Stimulated activated CD4-positive, alpha-beta T cell treated with anti-CD3 and anti-CD28 coated beads, Interleukin-12 subunit alpha, Interleukin-12 subunit beta, amount 100 ng/mL, for 48 hours (primary cell): ENCODE results near the gene LRRC74B.
"Not testable (repeated sequence)": the region's sequence is repeated elsewhere in the genome, so short reads cannot be mapped to it uniquely, and the experiment has no call there.

ENCODE experiments used
- DNase-seq, 3 donors: peaks; one replicate each; pipeline ENCODE4 v3.0.0-alpha.2; 2020; ENCODE audit warnings: low read depth in 2 of 3, low spot score in 1 of 3

The LRRC74B gene

DNA sequence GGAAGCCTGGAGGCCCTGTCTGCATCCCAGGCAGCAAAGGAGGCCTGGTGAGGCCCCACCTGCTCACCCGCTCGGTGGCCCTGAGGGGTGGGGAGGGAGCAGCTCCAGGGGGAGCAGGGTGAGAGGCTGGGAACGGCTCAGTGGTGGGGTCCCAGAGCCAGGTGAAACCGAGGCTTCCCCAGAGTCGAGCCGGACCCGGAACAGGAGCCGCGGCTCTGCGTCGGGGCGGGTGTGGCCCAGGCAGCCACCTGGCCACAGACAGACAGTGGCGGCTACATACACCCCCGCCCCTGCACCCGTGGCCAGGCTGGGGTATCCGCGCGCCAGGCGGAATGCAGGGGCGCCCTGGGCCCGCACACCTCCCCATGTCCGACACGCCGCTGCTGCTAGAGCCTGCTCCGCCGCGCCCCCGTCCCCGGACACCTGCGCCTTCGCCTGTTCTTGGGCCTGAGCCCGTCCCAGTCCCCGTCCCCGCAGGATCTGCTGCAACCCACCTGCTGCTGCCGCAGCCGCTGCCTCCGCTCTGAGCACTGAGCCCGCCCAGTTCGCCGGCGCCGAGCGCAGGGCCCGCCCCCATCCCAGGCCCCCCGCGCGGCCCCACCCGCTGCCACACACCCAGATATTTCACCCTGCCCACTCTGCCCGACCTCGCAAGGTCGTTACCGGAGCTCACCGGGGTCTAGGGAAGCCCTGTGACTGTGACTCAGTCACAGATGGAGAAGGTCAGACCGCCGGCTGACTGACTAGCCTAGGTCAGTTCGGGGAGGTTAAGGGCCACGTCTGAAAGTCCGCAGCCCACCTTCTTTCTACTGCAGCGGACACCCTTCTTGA, 13.5 kb upstream of the LRRC74B start, which contains the start of gene SLC7A4:
Gene SLC7A4, minus strand, starts transcription at position 525 of the 831 bp plus-strand sequence. CDS start 749 bp downstream, outside the sequence.
- no peak for DNase-seq

DNA sequence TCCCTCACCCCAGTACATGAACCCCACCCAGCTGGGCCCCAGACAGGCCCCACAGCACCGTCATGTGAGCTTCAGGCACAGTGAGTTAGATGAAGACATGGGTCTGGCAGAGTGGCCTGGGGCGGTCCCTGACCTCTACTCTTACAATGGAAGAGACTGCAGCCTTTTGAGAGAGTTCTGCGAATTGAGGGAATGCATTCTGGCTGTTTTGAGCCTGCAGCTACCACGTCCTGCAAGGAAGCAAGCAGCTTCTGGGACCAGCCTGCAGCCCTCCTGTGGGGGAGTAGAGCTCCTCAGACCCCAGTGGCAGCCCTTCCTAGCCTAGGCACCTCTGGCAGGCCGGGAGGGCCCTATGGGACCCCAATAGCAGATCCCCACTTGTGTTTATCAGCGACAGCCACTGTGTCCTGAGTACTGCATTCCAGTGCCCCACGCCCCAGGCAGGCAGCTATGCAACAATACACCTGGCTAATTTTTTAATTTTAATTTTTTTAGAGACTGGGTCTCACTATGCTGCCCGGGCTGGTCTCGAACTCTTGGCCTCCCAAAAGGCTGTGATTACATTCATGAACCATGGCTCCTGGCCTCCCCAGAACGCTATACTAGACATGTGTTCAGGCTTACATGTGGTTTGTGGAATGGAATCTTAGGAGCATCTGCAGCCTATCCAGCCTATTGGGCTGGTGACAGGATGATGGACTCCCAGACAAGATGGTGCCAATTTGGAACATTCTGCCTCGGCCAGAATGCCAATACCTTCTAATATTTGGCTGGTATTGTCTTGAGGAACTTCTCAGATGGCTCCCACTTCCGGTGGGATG, 12.7 kb upstream of the LRRC74B start:
- DNase-seq, result no peak

GRCh38 chr22:21033895-21034294, 11.9 kb upstream of the LRRC74B start:
- no peak for DNase-seq

DNA sequence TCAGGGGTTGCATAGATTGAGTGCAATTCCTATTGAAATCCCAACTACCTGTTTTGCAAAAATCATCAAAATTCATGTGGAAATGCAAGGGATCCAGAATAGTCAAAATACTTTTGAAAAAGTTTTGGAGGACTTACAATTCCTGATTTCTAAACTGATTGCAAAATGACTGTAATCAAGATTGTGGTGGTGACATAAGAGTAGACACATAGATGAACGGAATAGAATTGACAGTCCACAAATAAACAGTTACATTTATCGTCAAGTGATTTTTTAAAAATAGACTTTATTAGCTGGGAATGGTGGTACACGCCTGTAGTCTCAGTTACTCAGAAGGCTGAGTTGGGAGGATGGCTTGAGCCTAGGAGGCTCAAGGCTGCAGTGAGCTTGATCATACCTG, 10.8 kb upstream of the LRRC74B start:
- DNase-seq, result no peak

- no peak for DNase-seq
These were observed 7.3 kb upstream of the LRRC74B start for GRCh38 chr22:21038405-21038804.

- not testable (repeated sequence) for DNase-seq
These were observed 6.6 kb upstream of the LRRC74B start for GRCh38 chr22:21039158-21039557.

- DNase-seq, result no peak
These were observed 3.8 kb upstream of the LRRC74B start for GRCh38 chr22:21041937-21042336.

DNA sequence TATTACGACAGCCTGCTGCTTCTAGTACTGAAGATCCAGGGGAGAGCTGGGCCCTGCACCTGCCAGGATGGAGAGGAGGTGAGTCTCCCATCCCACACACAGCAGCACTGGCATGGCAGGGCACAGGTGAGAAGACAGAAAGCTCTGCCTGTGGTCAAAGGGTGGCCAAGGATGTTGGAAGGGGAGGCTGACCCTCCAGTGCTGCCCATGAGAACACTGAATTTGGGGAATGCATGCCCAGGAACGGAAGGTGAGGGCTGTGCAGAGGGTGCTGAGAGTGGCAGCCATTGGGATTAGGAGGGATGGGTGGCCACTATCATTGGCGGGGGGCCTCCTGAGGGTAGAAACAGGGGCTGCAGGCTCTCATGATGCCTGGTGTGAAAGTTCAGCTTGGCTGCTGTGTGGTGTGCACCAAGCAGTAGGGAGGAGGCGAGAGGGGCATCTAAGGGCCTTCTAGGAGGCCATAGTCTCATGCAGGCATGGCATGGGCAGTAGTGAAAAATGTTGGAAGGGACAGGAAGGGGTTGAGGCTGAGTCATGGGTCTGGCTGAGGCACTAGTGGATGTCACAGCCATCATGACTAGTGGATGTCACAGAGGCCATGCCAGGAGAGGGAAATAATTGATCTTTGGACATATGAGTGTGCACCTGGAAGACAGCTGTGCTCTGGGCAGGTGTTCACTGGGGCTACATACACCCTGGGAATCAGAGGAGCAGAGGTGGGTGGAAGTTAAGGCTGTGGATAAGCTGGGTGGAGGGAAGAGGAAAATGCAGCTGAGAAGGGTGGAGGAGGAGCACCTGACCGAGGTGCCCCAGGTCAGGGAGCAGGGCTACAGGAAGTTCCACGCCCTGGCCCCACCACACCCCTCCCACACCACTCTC, 2.5 kb upstream of the LRRC74B start:
- DNase-seq, result no peak

- DNase-seq, result no peak
These were observed 1.7 kb upstream of the LRRC74B start for GRCh38 chr22:21043860-21044535.

DNA sequence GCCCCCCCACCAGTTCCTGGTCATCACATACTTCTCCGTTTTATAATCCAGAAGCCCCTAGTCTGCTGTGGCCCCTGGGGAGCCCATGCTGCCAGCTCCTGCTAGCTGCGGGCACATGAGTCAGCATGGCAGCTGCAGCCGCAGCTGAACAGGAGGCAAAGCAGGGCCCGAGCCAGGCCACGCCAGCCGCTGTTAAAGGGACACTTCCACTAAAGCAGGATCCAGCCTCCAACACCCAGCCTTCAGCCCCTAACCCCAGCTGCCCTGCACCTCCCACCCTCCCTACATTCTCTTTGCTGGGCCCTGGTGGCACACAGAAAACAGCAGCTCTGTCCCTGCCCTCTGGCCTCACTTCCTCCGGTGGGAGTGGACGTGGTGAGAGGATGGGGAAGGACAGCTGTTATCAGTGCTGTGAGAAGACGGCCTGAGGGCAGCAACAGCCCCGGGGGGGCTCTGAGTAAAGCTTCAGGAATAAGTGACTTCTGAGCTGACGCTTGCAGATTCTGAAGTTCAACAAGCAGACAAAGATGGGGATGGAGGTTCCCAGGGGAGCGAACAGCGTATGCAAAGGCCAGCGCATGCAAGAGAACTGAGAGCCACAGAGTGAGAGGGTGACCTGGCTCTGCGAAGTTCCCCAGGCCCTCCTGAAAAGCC, 688 bp upstream of the LRRC74B start:
- DNase-seq, result no peak

DNA sequence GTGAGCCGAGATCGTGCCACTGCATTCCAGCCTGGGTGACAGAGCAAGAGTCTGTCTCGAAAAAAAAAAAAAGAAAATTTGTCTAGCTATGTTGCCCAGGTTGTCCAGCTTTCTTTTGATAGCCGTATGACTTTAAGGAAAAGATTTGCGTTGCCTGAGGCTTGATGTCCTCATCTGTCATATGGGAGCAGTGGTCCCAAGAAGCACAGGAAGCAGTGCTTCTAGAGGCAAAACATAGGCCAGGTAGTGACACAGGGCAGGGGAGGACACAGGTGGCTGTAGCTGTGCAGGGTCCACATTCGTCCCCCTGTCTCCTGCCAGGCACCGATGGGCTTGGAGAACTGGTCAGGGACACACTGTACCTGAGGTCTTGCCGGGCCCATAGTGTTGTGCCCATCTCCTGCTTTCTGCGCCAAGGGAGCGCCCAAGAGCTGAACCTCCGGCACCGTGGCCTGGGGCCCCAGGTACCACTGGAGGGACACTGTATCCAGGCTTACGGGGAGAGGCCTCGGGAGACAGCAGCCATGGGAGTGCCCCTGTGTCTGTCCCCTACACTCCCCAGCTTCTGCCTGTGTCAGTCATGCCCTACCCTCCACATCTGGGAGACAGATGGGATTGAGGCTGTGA, 1.4 kb downstream of the LRRC74B start:
- DNase-seq, result no peak

- DNase-seq, result no peak
These were observed 2.0 kb downstream of the LRRC74B start for GRCh38 chr22:21047730-21048129.

DNA sequence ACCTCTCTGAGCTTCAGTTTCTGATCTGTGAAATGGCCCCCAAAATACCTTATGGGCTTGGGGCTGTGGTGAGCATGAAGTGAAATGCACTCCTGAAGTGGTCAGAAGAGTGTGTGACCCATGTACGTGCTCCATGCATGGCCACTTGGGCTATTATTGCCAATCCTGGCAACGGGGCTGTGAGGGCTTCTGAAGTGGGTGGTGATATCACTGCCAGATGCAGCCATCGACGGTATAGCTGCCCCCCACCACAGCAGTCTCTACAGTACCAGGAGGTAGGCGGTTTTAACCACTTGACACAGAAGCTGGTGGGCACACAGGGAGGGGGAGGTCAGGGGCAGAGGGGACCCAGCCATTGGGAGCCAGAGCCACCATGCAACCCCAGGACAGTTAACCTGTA, 2.7 kb downstream of the LRRC74B start:
- not testable (repeated sequence) for DNase-seq

DNA sequence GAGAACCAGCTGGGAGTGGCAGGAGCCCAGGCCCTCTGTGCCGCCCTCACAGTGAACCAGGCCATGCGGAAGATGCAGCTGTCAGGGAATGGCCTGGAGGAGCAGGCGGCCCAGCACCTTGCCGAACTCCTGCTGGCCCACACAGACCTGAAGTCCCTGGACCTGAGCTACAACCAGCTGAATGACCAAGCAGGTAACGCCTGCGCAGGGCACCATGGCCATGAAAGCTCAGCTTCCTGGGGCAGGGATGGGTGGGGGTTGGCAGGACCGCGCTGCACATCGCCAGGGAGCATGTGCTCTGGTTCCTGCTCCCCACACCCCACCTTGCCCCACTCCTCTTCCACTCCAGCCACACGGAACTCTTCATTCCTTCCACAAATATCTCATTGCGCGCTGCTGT, 3.2 kb downstream of the LRRC74B start:
- not testable (repeated sequence) for DNase-seq

DNA sequence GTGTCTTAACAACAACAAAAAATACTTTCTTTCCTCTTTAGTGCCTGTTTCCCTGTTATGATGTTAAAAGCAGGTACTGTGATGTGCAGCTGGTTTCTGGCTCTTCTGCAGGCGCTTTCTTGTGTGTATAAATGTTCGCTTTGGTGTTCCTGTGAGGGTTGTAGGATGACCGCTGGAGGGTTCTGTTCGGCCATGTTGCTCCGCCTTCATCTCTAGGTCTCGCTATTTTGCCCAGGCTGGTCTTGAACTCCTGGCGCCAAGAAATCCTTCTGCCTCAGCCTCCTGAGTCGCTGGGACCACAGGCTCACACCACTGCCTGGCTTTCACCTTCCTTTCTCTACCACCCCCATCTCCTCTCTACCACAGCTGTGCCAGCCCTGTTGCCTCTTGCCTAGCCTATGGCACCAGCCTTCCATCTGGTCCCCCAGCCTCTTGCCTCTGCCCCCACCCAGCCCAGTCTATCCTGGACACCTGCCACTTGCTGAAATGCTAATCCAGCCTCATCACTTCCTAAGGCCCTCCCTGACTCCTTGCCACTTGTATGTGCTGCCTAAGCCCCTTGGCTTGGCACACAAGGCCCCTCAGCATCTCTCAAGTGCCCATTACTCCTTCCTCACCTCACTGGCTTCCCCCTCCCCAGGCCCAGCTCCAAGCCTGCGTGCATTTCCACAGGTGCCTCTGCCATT, 5.5 kb downstream of the LRRC74B start:
- no peak for DNase-seq

DNA sequence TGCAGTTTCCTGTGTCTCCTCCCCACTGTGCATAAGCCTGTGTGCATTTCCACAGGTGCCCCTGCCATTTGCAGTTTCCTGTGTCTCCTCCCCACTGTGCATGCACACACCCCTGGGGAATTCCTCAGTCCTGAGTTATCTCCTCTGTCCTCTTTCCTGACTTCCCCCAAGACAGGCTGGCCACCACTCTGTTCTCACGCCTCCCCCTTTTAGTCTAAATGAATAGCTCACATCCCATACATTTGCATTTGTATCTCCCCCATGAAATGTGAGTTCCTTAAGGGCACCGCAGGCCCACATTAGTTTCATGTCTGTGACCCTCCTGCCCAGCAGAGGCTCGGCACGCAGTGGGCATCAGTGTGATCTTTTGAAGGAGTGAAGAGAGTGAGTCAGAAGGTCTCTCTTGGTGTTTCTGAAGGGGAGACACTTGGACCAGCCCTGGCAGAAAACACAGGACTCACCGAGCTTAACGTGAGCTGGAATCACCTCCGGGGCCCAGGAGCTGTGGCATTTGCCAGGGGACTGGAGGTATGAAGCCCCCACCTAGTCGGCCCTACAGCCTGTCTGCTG, 6.2 kb downstream of the LRRC74B start:
- DNase-seq, result no peak

DNA sequence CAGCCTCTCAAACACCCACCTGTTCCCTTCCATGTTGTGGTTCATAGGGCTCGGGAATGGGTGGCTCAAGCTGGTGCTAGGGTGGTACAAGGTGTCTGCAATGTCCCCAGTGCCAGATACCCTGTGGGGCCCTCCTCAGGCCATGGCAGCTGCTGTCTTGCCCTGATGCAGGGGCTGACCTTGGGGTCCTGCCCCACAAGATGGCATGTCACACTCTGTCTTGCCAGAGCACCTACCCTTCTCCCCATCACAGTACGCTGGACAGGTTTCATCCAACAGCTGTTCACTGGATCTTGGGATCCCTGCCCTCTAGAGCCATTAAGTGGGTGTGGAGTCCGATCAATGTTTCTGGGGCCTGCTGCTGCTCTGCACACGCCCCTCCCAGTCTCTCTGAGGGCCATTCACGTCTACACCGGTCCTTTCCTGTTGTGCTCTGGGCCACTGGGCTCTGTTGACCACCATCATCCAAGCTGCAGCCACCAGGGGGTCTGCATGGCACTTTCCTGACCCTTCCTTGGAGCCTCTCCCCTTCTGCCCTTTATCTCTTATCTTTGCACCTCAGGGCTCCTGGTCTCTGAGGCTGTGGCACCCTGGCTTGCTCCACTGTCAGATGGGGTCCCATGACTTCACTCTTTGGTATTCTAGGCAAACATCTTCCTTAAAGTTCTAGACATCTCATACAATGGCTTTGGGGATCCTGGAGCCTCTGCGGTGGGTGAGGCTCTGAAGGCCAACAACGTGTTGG, 7.1 kb downstream of the LRRC74B start:
- no peak for DNase-seq
